ENCODE results near the gene TPSG1.

GRCh38 chr16:1258906-1259759 lies 34.1 kb upstream of the TPSG1 start:
- TF ChIP-seq, protein P1, sequence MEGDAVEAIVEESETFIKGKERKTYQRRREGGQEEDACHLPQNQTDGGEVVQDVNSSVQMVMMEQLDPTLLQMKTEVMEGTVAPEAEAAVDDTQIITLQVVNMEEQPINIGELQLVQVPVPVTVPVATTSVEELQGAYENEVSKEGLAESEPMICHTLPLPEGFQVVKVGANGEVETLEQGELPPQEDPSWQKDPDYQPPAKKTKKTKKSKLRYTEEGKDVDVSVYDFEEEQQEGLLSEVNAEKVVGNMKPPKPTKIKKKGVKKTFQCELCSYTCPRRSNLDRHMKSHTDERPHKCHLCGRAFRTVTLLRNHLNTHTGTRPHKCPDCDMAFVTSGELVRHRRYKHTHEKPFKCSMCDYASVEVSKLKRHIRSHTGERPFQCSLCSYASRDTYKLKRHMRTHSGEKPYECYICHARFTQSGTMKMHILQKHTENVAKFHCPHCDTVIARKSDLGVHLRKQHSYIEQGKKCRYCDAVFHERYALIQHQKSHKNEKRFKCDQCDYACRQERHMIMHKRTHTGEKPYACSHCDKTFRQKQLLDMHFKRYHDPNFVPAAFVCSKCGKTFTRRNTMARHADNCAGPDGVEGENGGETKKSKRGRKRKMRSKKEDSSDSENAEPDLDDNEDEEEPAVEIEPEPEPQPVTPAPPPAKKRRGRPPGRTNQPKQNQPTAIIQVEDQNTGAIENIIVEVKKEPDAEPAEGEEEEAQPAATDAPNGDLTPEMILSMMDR (conservative IDR thresholded peaks at IDR 0.05; ENCODE audit: low read length), result no peak
- no peak for TF ChIP-seq EZH2phosphoT487 (IDR thresholded peaks at IDR 0.05; ENCODE audit: borderline replicate concordance)

Measured in Loucy (cell line).